ENCODE results near the gene TBATA. TPM values are rescaled to one million over a fixed set of nuclear protein-coding genes. Genes with fewer than 3 reads are reported as not detected.

Gene TBATA, protein sequence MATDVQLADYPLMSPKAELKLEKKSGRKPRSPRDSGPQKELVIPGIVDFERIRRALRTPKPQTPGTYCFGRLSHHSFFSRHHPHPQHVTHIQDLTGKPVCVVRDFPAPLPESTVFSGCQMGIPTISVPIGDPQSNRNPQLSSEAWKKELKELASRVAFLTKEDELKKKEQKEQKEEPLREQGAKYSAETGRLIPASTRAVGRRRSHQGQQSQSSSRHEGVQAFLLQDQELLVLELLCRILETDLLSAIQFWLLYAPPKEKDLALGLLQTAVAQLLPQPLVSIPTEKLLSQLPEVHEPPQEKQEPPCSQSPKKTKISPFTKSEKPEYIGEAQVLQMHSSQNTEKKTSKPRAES
- not detected in 2 replicates for total RNA-seq (ENCODE audit: low replicate concordance)

GRCh38 chr10:70785190-70785589 lies at the start of gene TBATA:
Gene TBATA, minus strand, starts transcription at chr10:70785377. Its CDS starts 1,998 bp downstream, at chr10:70783379.

GRCh38 chr10:70815504-70816219 lies 30.5 kb upstream of the TBATA start, which contains the start of gene SGPL1:
Gene SGPL1, plus strand, starts transcription at chr10:70815948. Its CDS starts 906 bp downstream, at chr10:70816854.

Other genes starting within 250 kb of the TBATA start
- not detected in 2 replicates for gene PRF1, start 182.6 kb downstream of the TBATA start, total RNA-seq (ENCODE audit: low replicate concordance)
- gene ADAMTS14, start 112.9 kb downstream of the TBATA start, total RNA-seq (ENCODE audit: low replicate concordance) = 1.5 and 9.0 TPM in 2 replicates
- gene SGPL1, start 30.6 kb upstream of the TBATA start, total RNA-seq (ENCODE audit: low replicate concordance) = 30.4 and 55.8 TPM in 2 replicates
- gene PCBD1, start 103.2 kb upstream of the TBATA start, total RNA-seq (ENCODE audit: low replicate concordance) = 30.6 and 34.3 TPM in 2 replicates